Endometrium (tissue), 2 donors: Measurements from ENCODE around the gene TRPM8.
"Not testable (repeated sequence)": the region's sequence is repeated elsewhere in the genome, so short reads cannot be mapped to it uniquely, and the experiment has no call there.

ENCODE experiments used
- FAIRE-seq: peaks from 2 replicates; lab custom pipeline; 2012; peaks lifted over from hg19 to GRCh38; lab: Jason Lieb, UNC
- donor health status: control.
- donor health status: control.

TRPM8 gene

DNA sequence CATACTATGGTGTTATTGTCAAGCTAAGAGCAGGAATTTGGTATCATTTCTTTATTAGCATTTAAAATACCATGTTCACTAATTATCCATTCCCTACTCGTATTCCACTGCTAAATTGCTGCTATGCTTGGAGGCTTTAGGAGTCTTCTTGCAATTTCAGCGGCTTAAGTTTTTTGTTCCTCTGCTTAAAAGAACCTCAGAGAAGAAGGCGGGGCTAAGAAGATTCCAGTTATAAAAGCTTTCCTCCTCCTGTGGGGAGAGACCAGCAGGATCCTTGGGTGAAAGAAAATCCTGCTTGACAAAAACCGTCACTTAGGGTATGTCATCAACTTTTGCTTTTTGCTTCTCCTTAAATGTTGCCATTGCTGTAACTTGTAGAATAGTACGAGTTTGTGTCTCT, at the start of gene TRPM8:
Gene TRPM8, plus strand, starts transcription at position 258 of the 400 bp plus-strand sequence. CDS start 9,165 bp downstream, outside the sequence.
- no peak for FAIRE-seq

DNA sequence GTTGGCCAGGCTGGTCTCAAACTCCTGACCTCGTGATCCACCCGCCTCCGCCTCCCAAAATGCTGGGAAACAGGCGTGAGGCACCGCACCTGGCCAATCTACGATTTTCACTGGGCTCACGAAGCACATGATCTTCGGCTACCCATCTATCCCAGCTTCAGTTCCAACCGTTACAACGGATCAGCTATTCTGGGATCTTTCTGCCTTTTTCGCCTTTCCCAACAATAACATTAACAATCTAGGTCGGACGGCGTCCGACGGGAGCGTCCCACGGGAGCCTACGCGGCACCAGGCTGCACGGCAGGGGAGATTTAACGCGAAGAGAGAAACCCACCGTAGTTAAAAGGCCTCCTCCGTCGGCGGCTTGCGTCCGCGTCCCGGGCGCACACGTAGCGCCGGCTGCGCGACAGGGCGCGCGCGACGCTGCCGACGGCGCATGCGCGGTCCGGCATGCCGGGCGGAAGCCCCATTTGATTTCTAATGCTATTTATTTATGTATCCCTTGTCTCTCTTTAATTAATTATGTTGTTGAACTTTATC, 49.1 kb upstream of the TRPM8 start, which contains the start of gene MSL3B:
Gene MSL3B, minus strand, starts transcription at position 394 of the 540 bp plus-strand sequence.
- FAIRE-seq: no peak

DNA sequence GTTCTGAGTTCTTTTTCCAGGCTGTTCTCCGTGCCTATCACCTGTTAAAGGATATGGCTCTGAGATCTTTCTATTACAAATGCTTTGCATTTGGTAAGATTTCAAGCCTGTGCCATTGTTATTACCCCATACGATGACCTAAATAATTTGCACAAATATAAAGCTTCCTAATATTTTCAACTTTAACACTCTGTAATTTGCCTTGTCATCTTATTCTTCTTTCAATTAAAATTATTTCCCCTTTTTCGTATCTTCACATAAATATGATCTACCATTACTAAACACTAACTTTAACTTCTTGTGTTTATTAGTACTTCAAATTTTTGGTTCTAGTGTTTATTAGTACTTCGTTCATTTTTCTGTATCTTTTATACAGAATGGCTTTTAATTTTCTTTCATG, 45.7 kb upstream of the TRPM8 start:
- no peak for FAIRE-seq

GRCh38 chr2:233872125-233872524, 45.0 kb upstream of the TRPM8 start:
- not testable (repeated sequence) for FAIRE-seq

DNA sequence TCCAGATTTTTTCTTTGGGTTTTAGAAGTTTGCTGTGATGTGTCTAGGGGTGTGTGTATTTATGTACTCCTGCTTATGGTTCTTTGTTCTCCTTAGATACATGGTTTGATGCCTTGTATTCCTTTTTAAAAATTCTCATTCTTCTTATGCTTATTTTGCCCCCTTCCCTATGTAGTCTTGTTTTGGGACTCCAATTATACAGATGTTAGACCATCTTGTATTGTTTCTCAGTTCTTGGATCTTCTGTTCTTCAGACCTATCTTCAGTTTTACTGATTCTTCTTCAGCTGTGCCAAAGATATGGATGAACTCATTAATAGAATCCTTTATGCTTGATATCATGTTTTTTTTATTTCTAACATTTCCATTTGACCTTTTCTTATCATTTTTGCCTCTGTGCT, 34.8 kb upstream of the TRPM8 start:
- no peak for FAIRE-seq

DNA sequence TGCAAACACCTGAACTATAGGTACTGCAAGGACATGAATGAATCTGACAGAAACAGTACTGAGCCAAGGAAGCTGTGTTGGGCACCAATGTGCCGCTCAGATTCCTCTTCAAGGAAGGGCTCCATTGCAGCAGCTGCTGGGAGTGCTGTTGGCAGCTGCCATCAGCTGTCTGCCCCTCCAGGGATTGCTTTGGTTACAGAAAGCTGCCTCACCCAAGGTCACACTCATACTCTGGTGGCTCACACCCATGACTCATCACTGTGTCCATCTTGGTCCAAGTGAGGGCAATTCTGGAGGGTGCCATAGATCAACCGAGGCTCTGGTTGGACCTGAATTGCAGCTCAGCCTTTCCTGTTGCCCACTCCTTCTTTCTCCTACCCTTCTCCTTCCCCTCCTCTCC, 24.4 kb upstream of the TRPM8 start:
- FAIRE-seq: no peak

- FAIRE-seq: not testable (repeated sequence)
Observed at GRCh38 chr2:233896253-233896652, 20.9 kb upstream of the TRPM8 start.

DNA sequence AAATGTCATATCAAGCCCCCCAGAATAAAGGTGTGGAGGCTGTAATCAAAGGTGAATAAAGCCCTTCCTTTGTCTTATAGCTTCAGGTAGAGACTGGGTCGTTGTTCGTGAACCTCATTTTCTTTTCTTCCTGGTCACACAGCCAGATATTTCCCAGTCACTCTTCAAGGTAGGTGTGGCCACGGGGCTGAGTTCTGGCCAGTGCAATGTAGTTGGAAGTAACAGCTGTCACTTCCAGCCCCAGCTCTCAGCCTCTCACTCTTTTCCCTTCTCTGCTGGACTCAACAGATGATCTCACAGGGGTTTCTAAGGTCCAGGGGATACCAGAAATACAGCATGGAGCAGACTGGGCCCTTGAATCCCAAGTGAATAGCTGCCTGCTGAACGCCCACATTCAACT, 15.8 kb upstream of the TRPM8 start:
- FAIRE-seq: no peak

GRCh38 chr2:233901884-233902283, 15.3 kb upstream of the TRPM8 start:
- FAIRE-seq: no peak

GRCh38 chr2:233905945-233906344, 11.2 kb upstream of the TRPM8 start:
- no peak for FAIRE-seq

DNA sequence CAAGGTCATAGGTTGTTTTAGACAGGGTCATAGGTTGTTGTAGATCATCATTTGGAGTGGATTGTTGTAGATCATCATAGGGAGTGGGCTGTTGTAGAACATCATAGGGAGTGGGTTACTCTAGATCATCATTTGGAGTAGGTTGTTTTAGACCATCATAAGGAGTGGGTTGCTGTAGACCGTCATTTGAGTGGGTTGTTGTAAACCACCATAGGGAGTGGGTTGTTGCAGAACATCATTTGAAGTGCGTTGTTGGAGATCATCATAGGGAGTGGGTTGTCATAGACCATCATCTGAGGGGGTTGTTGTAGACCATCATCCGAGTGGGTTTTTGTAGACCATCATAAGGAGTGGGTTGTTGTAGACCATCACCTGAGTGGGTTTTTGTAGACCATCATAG, 9.5 kb upstream of the TRPM8 start:
- FAIRE-seq: no peak

DNA sequence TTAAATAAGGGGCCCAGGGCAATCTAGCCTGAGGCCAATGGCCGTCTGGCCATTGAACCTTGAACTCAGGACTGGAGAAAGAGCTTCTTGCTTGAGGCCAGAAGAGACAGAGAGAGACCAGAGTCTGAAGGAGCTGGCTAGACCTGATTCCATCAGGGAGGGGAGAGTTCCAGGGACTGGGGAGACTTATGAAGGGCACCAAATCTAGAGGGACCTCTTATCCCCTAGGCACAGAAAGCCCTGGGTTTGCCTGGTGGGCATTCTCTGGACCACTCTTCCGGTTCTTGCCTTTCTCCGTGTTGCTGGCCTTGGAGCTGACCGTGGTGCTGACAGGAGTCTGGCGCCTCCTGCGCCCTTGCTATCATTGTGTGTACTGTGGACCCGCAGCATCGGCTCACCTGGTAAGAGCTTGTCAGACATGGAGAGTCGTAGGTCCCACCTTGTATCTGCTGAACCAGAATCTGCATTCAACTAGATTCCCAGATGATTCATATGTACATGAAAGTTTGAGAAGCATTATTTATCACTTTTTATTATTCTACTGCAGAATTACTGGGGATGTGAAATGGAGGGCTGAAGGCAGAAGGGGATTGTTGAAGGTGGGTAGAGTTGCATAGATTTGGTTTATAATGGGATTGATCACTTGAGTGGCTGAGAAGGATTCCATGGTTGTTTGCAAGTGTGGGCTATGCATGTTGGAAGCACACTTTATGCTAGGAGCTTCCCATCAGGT, 4.3 kb upstream of the TRPM8 start:
- FAIRE-seq: no peak

- no peak for FAIRE-seq
Observed at GRCh38 chr2:233915128-233915527, 2.0 kb upstream of the TRPM8 start.

GRCh38 chr2:233919319-233919718, 2.1 kb downstream of the TRPM8 start:
- FAIRE-seq: no peak

DNA sequence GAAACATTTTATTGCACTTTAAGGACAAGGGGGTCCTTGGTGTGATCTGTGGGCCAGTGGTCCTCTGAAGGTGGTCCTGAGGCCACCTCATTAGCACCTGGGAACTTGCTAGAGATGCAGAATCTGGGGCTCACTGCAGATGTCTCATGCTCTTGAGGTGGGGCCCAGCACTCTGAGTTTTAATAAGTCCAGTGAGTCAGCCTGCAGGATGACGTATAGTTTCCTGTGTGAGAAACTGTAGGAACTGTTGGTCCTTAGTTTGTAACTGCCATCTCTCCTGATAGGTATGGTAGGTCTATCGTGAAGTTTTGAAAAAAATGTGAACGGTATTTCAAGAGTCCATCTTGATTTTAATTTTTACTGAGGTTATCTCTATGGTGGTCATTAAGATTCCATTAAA, 2.8 kb downstream of the TRPM8 start:
- FAIRE-seq: no peak

- no peak for FAIRE-seq
Observed at GRCh38 chr2:233922471-233922870, 5.3 kb downstream of the TRPM8 start.

DNA sequence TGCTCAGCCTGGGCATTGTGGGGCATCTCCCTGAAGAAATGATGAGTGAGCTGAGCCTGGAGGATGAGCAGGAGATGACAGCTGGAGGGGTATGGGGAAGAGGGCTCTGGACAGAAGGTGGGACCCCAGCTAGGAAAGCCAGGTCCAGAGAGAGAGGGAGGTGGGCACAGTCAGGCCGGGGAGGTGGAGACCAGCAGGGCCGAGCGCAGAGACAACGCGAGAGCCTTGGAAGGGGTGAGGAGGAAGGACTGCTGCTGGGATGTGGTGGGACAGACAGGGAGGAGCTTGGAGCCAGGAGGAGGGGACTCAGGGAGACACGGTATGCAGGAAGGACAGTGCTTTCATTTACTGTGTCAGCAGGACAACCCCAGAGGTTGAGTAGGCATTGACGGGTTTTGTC, 8.2 kb downstream of the TRPM8 start:
- FAIRE-seq: no peak

DNA sequence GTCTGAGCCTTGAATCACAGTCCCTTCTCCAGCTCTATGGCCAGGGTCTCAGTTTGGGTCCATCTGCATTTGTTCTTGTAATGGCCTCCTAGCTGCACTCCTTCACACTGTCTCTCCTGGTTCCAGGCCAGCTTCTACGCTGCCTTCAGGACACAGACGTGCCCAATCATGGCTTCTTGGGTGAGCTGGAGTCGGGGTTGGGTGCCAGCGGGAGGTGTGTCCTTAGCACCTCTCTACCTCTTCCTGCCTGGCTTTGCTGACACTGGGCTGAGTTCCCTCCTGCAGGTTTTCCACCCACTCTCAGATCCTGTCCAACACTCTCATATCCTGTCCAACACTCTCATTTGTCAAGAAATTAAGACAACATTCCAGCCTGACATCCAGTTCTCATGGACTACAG, 9.6 kb downstream of the TRPM8 start:
- no peak for FAIRE-seq

GRCh38 chr2:233928594-233929351, 11.6 kb downstream of the TRPM8 start:
- FAIRE-seq: no peak

- FAIRE-seq: no peak
Observed at GRCh38 chr2:233929352-233930022, 12.3 kb downstream of the TRPM8 start.

DNA sequence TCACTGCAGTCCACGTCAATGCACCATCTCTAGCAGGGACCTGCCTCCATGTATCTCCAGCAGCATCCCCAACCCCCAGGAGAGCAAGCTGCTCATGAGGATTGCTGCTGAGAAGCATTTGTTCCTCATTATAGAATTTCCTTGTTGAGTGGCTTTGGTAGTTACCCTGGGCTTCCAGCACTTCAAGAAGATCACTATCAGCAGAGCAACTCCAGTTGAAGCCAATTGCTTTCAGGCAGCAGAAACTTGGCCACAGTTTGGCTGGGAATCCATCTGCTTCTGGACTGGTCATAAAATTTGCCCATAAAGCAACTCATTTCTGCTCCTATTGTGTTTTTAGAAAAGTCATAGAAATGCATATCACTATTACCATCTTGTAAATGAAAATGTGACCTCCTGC, 17.4 kb downstream of the TRPM8 start:
- no peak for FAIRE-seq

GRCh38 chr2:233935426-233935825, 18.3 kb downstream of the TRPM8 start:
- no peak for FAIRE-seq

DNA sequence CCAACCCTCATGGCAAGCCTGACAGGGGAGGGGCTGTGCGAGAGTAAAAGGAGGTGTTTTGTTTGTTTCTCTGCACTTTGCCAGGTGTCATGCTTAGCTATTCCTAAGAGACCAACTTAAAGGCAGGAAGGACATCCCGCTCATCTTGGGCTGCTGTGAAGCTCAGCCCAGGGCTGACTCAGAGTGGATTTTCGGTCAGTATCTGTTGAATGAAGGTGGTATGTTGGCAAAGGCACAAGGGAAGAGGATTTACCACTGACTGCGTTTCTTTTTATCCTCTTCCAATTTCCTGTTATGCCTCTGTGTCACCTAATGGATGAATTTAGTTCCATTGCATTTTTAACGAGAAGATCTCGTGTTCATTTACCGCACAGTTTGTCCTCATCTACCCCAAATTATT, 18.9 kb downstream of the TRPM8 start:
- FAIRE-seq: no peak
